Natural killer cell treated with Interleukin-12 subunit alpha and Interleukin-12 subunit beta and Interleukin-15 and Interleukin-18, amount 100 ng/mL, for 72 hours (primary cell): Measurements from ENCODE around the gene BCL2L13. TPM values are rescaled to one million over a fixed set of nuclear protein-coding genes. Genes with fewer than 3 reads are reported as not detected.
A peak's percentile ranks its signal among the peaks of the same experiment; 100 is the strongest.

Source experiments
- ATAC-seq, 2 donors: fragments of 150-1000 bp; cut with Tn5 transposase in 1 of 2; sonication (Bioruptor Pico), chemical (Tn5 transposase) in 1 of 2; 2 replicates each; pipeline ENCODE4 v1.10.0; 2021
- DNase-seq: peaks from one replicate; pipeline ENCODE4 v3.0.0; 2022; ENCODE audit warnings: low spot score
- H3K27ac Mint-ChIP-seq, 2 donors: 1 replicate in 1 of 2; 2 replicates in 1 of 2; pipeline ENCODE4 v1.8.0; 2022; ENCODE audit warnings: mixed read lengths in 2 of 2, mild to moderate bottlenecking in 1 of 2, moderate library complexity in 1 of 2
- H3K27me3 Mint-ChIP-seq, 2 donors: 1 replicate in 1 of 2; 2 replicates in 1 of 2; pipeline ENCODE4 v1.8.0; 2022; ENCODE audit warnings: mixed read lengths in 2 of 2
- H3K36me3 Mint-ChIP-seq: one replicate; pipeline ENCODE4 v1.8.0; 2022; ENCODE audit warnings: mixed read lengths
- H3K4me1 Mint-ChIP-seq, 2 donors: 1 replicate in 1 of 2; 2 replicates in 1 of 2; pipeline ENCODE4 v1.8.0; 2022; ENCODE audit warnings: low read depth in 2 of 2, mixed read lengths in 2 of 2, mild to moderate bottlenecking in 1 of 2
- H3K4me3 Mint-ChIP-seq: one replicate; pipeline ENCODE4 v1.8.0; 2022; ENCODE audit warnings: mixed read lengths
- H3K9me3 Mint-ChIP-seq: 2 replicates; pipeline ENCODE4 v1.8.0; 2022; ENCODE audit warnings: mixed read lengths
- total RNA-seq, 2 donors: library from RNA; stranded (reverse); gene quantifications; one replicate each; pipeline ENCODE4 v1.2.3, GENCODE V29; 2022

The BCL2L13 gene
- total RNA-seq, 2 donors from 2014 or later, result 37.4 to 38.2 TPM

- no peaks in the 10 kb centered on the region for H3K36me3 Mint-ChIP-seq
- H3K9me3 Mint-ChIP-seq, result peaks cover 1% of the 10 kb centered on the region
- peaks cover 0 to 2% of the 10 kb centered on the region in 2 donors for H3K27me3 Mint-ChIP-seq
- DNase-seq, result peak; percentile 78
- peak; percentile 63 to 68 for ATAC-seq
- peaks cover 58% of the 10 kb centered on the region in 2 donors for H3K4me1 Mint-ChIP-seq
- peak within 1 kb of the TSS; percentile 68 to 95 for H3K27ac Mint-ChIP-seq
- H3K4me3 Mint-ChIP-seq, result peak within 1 kb of the TSS; percentile 93
Observed at GRCh38 chr22:17774206-17774925, 135.8 kb downstream of the BCL2L13 start, which contains the start of gene BID. BID (minus strand) TSS chr22:17774469; CDS start chr22:17750116, 24,353 bp downstream.

DNA sequence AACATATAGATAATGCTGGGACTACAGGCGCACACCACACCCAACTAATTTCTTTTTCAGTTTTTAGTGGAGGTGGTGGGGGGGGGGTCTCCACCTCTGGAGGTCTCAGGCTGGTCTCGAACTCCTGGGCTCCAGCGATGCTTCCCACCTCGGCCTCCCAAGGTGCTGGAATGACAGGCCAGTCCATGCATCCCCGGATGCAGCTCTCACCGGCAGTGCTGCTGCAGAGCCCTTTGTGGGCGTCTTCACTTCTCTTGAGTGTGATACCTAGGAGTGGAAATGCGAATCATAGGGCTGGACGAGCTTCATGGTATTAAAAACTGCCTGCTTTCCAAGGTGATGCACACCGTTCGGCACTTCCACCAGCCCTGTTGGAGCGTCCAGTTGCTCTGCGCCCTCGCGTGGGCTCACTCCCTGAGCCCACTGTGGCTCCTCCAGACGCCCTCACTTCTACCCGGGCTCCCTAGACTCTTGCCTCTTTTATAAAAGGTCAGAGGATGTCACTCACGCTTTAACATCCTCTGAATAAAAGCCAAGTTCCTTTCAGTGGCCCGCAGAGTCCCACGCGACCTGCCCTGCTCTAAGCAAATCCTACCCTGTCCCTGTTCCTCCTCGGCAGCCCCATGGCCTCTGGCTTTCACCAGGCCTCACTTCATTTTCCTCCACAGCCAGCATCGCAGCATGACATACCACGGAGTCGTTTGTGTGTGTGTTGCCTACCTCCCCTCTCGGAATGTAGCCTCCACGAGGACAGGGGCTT is 136.5 kb downstream of the BCL2L13 start:
- peaks cover 0 to 2% of the 10 kb centered on the region in 2 donors for H3K27me3 Mint-ChIP-seq
- peaks cover 3% of the 10 kb centered on the region for H3K9me3 Mint-ChIP-seq
- peak overlapping the region; percentile 93 for H3K4me3 Mint-ChIP-seq
- DNase-seq (no peak), ATAC-seq (no peak)
- no peaks in the 10 kb centered on the region for H3K36me3 Mint-ChIP-seq
- peak overlapping the region; percentile 68 to 95 for H3K27ac Mint-ChIP-seq
- H3K4me1 Mint-ChIP-seq, result peaks cover 61 to 64% of the 10 kb centered on the region in 2 donors

GRCh38 chr22:17775781-17776465 is 137.4 kb downstream of the BCL2L13 start:
- Mint-ChIP-seq H3K9me3 (peaks cover 3% of the 10 kb centered on the region), H3K27me3 (no peaks in the 10 kb centered on the region), H3K4me1 (peaks cover 61 to 67% of the 10 kb centered on the region in 2 donors), H3K4me3 (peak overlapping the region; percentile 93), H3K27ac (peak overlapping the region; percentile 68 to 95), H3K36me3 (no peaks in the 10 kb centered on the region)
- ATAC-seq, result no peak
- no peak for DNase-seq

DNA sequence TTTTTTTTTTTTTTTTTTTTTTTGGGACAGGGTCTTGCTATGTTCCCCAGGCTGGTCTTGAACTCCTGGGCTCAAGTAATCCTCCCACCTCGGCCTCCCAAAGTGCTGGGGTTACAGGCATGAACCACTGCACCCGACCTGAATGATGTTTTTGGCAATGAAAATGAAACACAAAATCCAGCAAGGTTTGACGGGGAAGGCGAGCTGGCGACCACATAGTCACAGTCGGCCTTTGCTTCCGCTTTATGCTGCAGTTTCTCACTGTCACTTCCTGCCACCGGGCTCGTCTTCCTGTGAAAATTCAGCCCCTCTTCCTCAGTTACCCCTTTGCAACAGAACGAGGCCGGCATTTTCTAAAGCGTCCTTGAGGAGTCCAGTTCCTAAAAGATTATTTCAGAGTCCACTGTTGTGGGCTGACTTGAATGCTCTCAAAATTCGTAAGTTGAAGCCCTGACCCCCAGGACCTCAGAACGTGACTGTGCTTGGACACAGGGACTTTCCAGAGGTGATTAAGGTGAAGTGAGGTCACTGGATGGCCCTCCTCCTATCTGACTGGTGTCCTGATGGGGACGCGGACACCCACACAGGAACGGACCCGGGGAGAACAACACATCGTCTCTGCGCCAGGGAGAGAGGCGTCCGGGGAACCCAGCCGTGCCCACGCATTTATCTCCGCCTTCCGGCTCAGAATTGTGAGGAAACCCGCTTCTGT is 138.6 kb downstream of the BCL2L13 start:
- Mint-ChIP-seq H3K9me3 (peaks cover 3% of the 10 kb centered on the region), H3K4me3 (peak overlapping the region; percentile 93), H3K36me3 (no peaks in the 10 kb centered on the region), H3K27ac (peak overlapping the region; percentile 95 to 98), H3K27me3 (no peaks in the 10 kb centered on the region), H3K4me1 (peaks cover 62 to 76% of the 10 kb centered on the region in 2 donors)
- peak; percentile 91 for DNase-seq
- peak; percentile 59 to 67 for ATAC-seq

DNA sequence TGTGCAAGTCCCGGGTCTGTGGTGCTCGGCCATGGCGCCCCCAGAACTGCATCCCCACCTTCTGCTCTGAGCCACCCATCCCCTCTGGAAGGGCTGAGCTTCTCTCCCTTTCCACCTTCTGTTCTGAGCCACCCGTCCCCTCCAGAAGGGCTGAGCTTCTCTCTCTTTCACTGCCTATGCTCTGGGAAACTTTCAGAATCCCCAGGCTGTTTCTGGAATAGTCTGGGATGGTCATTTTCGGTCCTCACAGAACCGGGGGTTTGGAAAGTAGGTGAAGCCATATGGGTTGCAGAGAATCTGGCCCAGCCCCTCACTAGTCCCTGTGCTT is 139.1 kb downstream of the BCL2L13 start:
- ATAC-seq, result no peak
- Mint-ChIP-seq H3K27ac (peak overlapping the region; percentile 95 to 98), H3K36me3 (no peaks in the 10 kb centered on the region), H3K9me3 (peaks cover 3% of the 10 kb centered on the region), H3K27me3 (no peaks in the 10 kb centered on the region), H3K4me3 (peak overlapping the region; percentile 93), H3K4me1 (peaks cover 64 to 79% of the 10 kb centered on the region in 2 donors)
- no peak for DNase-seq

GRCh38 chr22:17778412-17778976 is 139.9 kb downstream of the BCL2L13 start:
- H3K4me1 Mint-ChIP-seq, result peaks cover 56 to 77% of the 10 kb centered on the region in 2 donors
- no peak for ATAC-seq

DNA sequence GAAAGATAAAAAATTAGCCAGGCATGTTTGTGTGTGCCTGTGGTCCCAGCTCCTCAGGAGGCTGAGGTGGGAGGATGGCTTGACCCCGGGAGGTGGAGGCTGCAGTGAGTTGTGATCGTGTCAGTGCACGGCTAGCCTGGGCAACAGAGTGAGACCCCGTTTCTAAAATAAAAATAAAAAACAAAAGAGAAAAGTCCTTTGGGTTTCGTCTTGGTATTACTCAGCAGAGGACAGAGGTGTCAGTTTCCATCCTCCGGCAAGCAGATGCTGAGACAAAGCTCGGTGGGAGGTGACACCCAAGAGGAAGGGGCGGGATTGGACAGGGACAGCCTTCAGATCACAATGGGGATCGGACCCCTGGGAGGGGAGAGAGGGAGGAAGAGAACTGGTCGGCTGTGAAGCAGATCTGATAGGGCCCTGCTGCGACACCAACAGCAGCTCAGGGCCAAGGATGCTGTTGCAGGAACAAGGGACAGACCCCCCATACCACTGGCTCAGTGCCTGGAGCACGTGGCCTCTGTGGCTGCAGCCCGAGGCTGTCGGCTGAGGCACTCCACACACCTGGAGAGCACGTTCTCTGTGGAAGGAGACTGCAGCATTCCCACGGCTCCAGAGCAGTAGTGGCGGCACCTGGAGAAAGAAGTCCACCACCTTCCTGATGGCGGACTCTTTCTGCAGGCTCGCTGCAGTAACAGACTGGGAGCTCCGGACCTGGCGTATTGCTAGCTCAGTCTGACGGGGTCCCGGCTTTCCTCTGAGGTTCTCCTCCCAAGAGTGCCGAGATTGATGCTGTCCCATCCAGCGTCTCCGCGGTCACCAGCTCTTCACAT is 140.9 kb downstream of the BCL2L13 start:
- Mint-ChIP-seq H3K27me3 (no peaks in the 10 kb centered on the region), H3K4me1 (peaks cover 54 to 81% of the 10 kb centered on the region in 2 donors), H3K9me3 (peaks cover 3% of the 10 kb centered on the region), H3K36me3 (no peaks in the 10 kb centered on the region), H3K27ac (peak overlapping the region; percentile 72 to 90), H3K4me3 (peak overlapping the region; percentile 80)
- peak; percentile 52 to 53 for ATAC-seq
- DNase-seq, result peak; percentile 80

More at GRCh38 chr22:17778412-17778976, 139.9 kb downstream of the BCL2L13 start:
- H3K36me3 Mint-ChIP-seq, result no peaks in the 10 kb centered on the region
- peak overlapping the region; percentile 95 to 98 for H3K27ac Mint-ChIP-seq
- peaks cover 3% of the 10 kb centered on the region for H3K9me3 Mint-ChIP-seq
- peak overlapping the region; percentile 93 for H3K4me3 Mint-ChIP-seq
- no peak for DNase-seq
- H3K27me3 Mint-ChIP-seq, result no peaks in the 10 kb centered on the region

- DNase-seq, result no peak
Observed at GRCh38 chr22:17780116-17780740, 141.7 kb downstream of the BCL2L13 start.

More at GRCh38 chr22:17780116-17780740, 141.7 kb downstream of the BCL2L13 start:
- no peaks in the 10 kb centered on the region for H3K36me3 Mint-ChIP-seq
- ATAC-seq, result no peak
- peaks cover 3% of the 10 kb centered on the region for H3K9me3 Mint-ChIP-seq
- peak overlapping the region; percentile 72 to 90 for H3K27ac Mint-ChIP-seq
- H3K4me1 Mint-ChIP-seq, result peaks cover 53 to 78% of the 10 kb centered on the region in 2 donors
- H3K27me3 Mint-ChIP-seq, result no peaks in the 10 kb centered on the region
- H3K4me3 Mint-ChIP-seq, result peak overlapping the region; percentile 80

Other genes with a start within 250 kb of the BCL2L13 start
- not detected for gene SLC25A18, start 75.3 kb upstream of the BCL2L13 start, total RNA-seq
- 100 to 1,000 TPM; 122 to 163 TPM for gene ATP6V1E1, start 10.0 kb upstream of the BCL2L13 start, total RNA-seq
- gene BID, start 135.7 kb downstream of the BCL2L13 start, total RNA-seq, result 10 to 100 TPM; 32.0 to 59.3 TPM